GM15510 (cell line): ENCODE results near the gene TRAPPC10.

Experiments used
- POLR2A ChIP-seq: IDR thresholded peaks from 3 replicates; pipeline ENCODE4 v1.6.1; 2011; ENCODE audit warnings: borderline replicate concordance; ENCODE audit not compliant: insufficient read length; ENCODE audit errors: extremely low read depth

The TRAPPC10 gene

DNA sequence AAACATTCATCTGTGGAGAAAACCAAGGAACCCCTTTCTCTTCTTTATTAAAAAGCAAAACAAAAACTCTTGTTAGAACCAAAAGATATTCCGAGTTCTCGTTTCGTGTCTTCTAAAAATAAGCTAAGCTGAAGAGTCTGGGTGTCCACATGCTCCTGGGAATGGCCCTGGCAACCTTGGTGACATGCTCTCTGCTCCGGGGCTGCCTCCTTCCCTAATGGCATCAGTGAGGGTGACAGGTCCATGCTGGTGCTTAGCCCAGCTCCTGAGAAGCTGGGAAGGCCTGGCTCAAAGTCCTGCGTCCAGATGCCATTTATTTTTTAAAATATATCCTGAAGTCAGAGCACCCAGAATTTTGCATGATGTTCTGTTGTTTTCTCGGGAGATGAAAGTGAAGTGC, 24.6 kb upstream of the TRAPPC10 start:
- no peak for TF ChIP-seq POLR2A

GRCh38 chr21:43988016-43988415, 24.1 kb upstream of the TRAPPC10 start:
- TF ChIP-seq POLR2A = no peak

DNA sequence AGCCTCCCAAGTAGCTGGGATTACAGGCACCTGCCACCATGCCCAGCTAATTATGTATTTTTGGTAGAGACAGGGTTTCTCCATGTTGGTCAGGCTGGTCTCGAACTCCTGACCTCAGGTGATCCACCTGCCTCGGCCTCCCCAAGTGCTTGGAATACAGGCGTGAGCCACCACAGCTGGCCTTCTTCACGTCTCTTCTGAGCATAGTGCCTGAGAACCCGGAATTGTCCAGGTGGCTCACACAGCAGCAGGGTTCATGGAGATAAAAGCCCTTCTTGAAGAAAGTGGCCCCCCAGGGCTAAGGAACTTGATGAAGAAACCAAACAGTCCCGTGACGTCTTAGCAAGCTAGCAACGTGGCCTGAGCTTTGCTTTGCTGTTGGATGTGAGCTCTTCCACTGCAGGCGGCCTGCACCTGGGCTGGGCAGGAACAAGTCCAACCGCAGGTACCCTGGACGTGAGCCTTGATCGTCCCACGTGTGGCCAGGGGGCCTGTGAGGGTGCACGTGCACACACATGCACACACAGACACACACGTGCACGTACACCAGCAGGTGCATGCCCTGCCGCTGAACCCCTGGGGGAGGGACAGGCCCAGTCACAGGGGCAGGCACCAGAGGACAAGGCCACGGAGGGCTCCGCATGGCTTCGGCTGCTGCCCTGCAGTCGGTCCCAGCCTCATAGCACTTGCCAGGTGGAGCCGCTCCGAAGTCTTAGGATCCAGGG, 23.4 kb upstream of the TRAPPC10 start:
- TF ChIP-seq POLR2A = no peak

GRCh38 chr21:43989401-43989800, 22.7 kb upstream of the TRAPPC10 start:
- no peak for TF ChIP-seq POLR2A

DNA sequence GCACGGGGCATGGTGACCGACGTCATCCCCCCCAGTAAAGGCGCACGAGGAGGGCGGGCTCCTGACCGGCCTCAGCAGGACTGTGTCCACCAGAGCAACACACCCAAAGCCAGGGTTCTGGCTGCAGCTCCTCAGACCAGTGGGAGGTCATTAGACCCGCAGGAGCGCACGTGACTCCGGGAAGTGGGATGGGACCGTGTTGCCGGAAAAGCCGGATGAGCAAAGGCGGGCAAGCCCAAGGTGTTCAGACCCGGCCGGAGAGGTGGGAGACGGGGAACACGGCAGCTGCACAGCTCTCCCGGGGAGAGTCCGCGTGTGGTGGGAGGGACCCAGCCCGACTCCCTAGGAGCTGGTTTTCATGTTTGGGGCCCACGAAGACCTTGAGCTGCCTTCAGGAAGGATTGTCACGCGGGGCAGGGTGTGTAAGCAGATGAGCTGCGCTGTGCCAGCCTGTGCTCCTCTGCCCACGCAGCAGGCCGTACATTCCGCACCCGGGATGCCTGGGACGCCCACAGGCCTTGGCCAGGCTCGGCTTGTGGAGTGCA, 20.6 kb upstream of the TRAPPC10 start:
- no peak for TF ChIP-seq POLR2A

DNA sequence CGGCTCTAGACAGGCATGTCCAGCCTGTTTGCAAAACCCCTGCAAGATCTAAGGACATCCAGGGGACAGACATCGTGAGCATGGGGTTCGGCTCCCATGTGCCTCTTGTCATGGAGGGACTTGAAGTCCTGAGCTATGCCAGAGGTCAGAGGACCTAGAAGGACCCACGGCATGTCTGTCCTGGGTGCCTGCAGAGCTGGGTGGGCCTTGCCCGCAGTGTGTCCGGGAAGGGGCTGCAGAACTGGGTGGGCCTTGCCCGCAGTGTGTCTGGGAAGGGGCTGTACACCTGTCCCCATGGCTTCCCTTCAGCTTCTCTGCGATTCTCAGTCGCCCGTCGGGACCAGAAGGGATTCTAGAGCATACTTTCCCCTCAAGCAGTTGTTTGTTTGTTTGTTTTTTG, 20.0 kb upstream of the TRAPPC10 start:
- no peak for TF ChIP-seq POLR2A

- no peak for TF ChIP-seq POLR2A
These were observed 18.6 kb upstream of the TRAPPC10 start for GRCh38 chr21:43993420-43993934.

- no peak for TF ChIP-seq POLR2A
These were observed 18.0 kb upstream of the TRAPPC10 start for GRCh38 chr21:43994085-43994484.

DNA sequence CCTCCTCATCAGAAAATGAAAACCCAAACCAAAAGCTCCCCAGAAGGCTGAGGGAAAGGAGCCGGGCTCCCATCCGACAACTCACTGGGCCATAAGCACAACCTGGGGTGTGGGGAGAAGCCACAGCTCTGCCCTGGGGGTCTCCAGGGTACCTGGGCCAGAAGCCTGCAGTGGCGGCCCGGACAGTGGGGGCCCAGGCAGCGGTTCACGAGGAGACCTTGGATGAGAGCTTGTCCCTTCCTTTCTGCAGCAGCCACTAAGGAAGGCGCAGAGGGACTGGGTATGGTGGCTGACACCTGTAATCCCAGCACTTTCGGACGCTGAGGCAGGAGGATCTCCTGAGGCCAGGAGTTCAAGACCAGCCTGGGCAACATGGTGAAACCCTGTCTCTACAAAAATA, 17.5 kb upstream of the TRAPPC10 start:
- TF ChIP-seq POLR2A = no peak

- no peak for TF ChIP-seq POLR2A
These were observed 16.5 kb upstream of the TRAPPC10 start for GRCh38 chr21:43995521-43996105.

GRCh38 chr21:43997766-43998742, 14.1 kb upstream of the TRAPPC10 start:
- no peak for TF ChIP-seq POLR2A

DNA sequence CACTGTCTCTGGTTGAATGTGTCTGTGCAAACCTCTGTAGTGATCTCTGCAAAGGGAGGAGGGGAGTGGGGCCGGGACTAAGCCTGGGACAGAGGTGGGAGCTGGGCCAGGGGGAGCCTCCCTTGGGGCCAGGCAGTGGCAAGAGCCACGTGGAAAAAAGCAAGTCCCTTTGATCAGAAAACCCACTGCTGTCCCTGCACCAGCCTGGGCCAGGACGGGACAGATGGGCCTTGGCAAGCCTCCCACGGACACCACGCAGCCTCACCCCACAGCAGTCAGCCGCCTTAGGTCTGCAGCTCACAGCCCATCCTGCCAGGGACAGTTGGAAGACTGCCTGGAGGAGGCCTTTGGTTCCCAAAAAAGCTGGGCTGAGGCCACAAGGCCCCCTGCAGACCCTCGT, 11.7 kb upstream of the TRAPPC10 start:
- no peak for TF ChIP-seq POLR2A

- TF ChIP-seq POLR2A = no peak
These were observed 9.6 kb upstream of the TRAPPC10 start for GRCh38 chr21:44002511-44002910.

- TF ChIP-seq POLR2A = no peak
These were observed 8.7 kb upstream of the TRAPPC10 start for GRCh38 chr21:44003307-44003966.

GRCh38 chr21:44005071-44005470, 7.0 kb upstream of the TRAPPC10 start:
- no peak for TF ChIP-seq POLR2A

DNA sequence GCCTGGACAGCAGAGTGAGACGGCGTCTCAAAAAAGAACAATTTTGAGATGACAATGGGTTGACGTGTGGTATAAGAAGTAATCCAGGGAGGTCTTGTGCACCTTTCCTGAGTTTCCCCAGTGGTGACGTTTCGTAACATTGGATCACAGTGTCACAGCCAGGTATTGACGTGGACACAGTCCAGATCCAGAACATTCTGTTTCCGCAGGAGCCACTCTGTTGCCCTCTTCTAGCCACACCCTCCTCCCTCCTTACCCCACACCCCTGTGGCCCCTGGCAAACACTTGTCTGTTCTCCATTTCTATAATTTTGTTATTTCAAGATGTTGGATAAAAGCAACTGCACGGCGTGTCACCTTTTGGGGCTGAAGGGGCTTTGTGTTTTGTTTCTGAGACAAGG, 6.5 kb upstream of the TRAPPC10 start:
- TF ChIP-seq POLR2A = no peak
